Stimulated activated CD4-positive, alpha-beta T cell treated with anti-CD3 and anti-CD28 coated beads, Interleukin-4, amount 100 ng/mL, for 24 hours (primary cell): ENCODE measurements around the gene SBF1.

Experiments
- DNase-seq: peaks from one replicate; pipeline ENCODE4 v3.0.0-alpha.2; 2020

Gene SBF1

GRCh38 chr22:50505776-50506610 is 31.2 kb upstream of the SBF1 start:
- DNase-seq, result no peak

GRCh38 chr22:50505276-50505775 is 30.5 kb upstream of the SBF1 start:
- no peak for DNase-seq

- no peak for DNase-seq
Observed at GRCh38 chr22:50504369-50505211, 29.8 kb upstream of the SBF1 start.

- DNase-seq, result no peak
Observed at GRCh38 chr22:50503475-50504145, 28.8 kb upstream of the SBF1 start.

- no peak for DNase-seq
Observed at GRCh38 chr22:50502628-50503474, 28.0 kb upstream of the SBF1 start.

- no peak for DNase-seq
Observed at GRCh38 chr22:50502096-50502495, 27.3 kb upstream of the SBF1 start.

GRCh38 chr22:50500452-50500851 is 25.6 kb upstream of the SBF1 start:
- no peak for DNase-seq

- DNase-seq, result peak; percentile 76
Observed at GRCh38 chr22:50498322-50498890, 23.6 kb upstream of the SBF1 start.

- DNase-seq, result no peak
Observed at GRCh38 chr22:50497093-50497492, 22.3 kb upstream of the SBF1 start.

- no peak for DNase-seq
Observed at GRCh38 chr22:50490531-50491308, 15.9 kb upstream of the SBF1 start.

- DNase-seq, result no peak
Observed at GRCh38 chr22:50489363-50490243, 14.8 kb upstream of the SBF1 start.

- DNase-seq, result no peak
Observed at GRCh38 chr22:50488886-50489285, 14.1 kb upstream of the SBF1 start.

- no peak for DNase-seq
Observed at GRCh38 chr22:50488006-50488677, 13.3 kb upstream of the SBF1 start.

GRCh38 chr22:50487290-50488005 is 12.6 kb upstream of the SBF1 start:
- DNase-seq, result no peak

GRCh38 chr22:50486561-50487289 is 11.9 kb upstream of the SBF1 start, which contains the start of gene MIOX:
Gene MIOX, plus strand, starts transcription at chr22:50486859. Its CDS starts 39 bp downstream, at chr22:50486898.
- no peak for DNase-seq

GRCh38 chr22:50485221-50486131 is 10.6 kb upstream of the SBF1 start:
- DNase-seq, result no peak
